ENCODE measurements around the gene RBCK1.
"Not testable (repeated sequence)": the region's sequence is repeated elsewhere in the genome, so short reads cannot be mapped to it uniquely, and the experiment has no call there.

Gene RBCK1

GRCh38 chr20:472889-473292, 64.8 kb downstream of the RBCK1 start:
- no peak for DNase-seq (ENCODE audit: low read depth)

GRCh38 chr20:474581-474980, 66.5 kb downstream of the RBCK1 start:
- DNase-seq (ENCODE audit: low read depth) = no peak

- no peak for DNase-seq (ENCODE audit: low read depth)
Measured at GRCh38 chr20:475463-476357, 67.6 kb downstream of the RBCK1 start.

- DNase-seq (ENCODE audit: low read depth) = not testable (repeated sequence)
Measured at GRCh38 chr20:476561-477249, 68.6 kb downstream of the RBCK1 start.

GRCh38 chr20:478010-478948, 70.2 kb downstream of the RBCK1 start:
- DNase-seq (ENCODE audit: low read depth) = no peak

GRCh38 chr20:478949-479429, 70.9 kb downstream of the RBCK1 start:
- no peak for DNase-seq (ENCODE audit: low read depth)

GRCh38 chr20:479487-479886, 71.4 kb downstream of the RBCK1 start:
- DNase-seq (ENCODE audit: low read depth) = no peak

- DNase-seq (ENCODE audit: low read depth) = no peak
Measured at GRCh38 chr20:480044-480443, 71.9 kb downstream of the RBCK1 start.

- DNase-seq (ENCODE audit: low read depth) = no peak
Measured at GRCh38 chr20:481167-481566, 73.1 kb downstream of the RBCK1 start.
